HG03558 (cell line): Measurements from ENCODE around the gene ZNF524.
A peak's percentile ranks its signal among the peaks of the same experiment; 100 is the strongest.

ENCODE experiments used
- ATAC-seq: cut with Tn5 transposase; IDR thresholded peaks from one replicate; pipeline ENCODE4 v1.9.1; 2021; ENCODE audit warnings: moderate number of reproducible peaks; ENCODE audit not compliant: unreplicated experiment; ENCODE audit errors: extremely low read depth

The ZNF524 gene

DNA sequence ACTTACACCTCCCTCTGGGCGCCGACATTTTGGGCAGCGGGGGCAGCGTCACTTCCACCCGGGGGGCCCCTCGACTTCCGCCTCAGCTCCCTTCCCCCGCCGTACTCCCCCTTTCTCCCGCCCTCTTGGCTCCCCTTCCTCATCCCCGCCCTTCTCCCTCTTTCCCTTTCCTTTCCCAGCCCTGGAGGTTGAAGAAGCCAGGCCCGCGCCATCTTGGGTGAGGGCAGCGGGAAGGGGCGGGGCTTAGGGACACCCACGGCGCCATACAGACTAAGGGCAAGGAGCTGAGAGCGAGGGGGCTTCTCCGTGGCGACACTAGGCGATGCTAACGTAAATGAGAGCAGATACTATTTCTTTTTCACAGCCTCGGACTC, 633 bp upstream of the ZNF524 start, which contains the start of gene FIZ1:
Gene FIZ1, minus strand, starts transcription at position 50 of the 374 bp plus-strand sequence. CDS start 1,652 bp downstream, outside the sequence.
- peak; percentile 24 for ATAC-seq

DNA sequence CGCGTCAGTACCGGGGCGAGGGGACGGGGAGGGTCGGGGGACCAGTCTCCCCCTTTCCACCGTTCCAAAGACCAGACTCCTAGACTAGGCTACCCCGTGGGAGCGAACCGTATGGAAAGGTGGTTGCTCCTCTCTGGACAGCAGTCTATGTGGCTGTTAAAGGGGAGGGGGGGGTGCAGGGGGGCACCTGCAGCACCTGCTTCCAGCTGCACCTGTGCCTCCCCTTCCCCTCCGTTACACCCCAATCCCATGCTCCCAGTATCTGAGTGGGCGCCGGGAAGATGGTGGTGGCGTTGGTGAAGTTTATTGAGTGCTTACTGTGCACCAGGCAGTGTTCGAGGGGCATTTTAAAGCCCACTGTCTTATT, 557 bp downstream of the ZNF524 start:
- ATAC-seq: no peak

DNA sequence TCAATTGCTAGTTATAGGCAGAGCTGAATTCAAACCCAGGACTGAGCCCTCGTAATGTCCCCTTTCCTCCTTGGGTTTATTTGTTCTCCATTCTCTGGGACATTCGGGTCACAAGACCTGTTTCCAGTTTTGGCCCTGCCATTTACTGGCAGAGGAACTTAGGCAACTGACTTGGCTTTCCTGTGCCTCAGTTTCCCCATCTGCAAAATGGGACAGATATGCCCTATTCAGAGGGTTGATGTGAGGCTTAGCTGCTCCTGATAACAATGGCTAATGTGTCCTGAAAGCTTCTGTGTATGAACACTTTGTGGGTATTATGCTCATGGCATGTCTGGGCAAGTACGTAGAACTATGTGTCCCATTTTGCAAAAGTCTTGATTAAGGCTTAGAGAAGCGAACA, 996 bp downstream of the ZNF524 start:
- no peak for ATAC-seq

DNA sequence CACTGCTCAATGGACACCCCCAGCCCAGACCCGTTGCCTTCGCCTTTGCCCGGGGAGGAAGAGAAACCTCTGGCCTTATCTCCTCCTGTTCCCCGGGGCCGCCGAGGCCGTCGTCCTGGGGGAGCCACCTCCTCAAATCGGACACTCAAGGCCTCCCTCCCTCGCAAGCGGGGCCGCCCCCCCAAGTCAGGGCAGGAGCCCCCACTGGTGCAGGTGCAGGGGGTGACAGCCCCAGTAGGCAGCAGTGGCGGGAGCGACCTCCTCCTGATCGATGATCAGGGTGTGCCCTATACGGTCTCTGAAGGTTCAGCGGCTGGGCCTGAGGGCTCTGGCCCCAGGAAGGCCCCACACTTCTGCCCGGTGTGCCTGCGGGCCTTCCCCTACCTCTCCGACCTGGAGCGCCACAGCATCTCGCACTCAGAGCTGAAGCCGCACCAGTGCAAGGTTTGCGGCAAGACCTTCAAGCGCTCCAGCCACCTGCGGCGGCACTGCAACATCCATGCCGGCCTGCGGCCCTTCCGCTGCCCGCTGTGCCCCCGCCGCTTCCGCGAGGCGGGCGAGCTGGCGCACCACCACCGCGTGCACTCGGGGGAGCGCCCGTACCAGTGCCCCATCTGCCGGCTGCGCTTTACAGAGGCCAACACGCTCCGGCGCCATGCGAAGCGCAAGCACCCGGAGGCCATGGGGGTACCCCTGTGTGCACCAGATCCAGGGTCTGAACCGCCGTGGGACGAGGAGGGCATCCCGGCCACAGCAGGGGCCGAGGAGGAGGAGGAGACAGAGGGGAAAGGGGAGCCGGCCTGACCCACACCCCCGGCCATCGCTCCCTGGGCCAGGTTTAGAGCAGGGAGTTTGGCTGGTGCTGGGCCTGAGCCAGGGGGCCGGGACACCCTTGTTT, 2.3 kb downstream of the ZNF524 start:
- ATAC-seq: no peak

DNA sequence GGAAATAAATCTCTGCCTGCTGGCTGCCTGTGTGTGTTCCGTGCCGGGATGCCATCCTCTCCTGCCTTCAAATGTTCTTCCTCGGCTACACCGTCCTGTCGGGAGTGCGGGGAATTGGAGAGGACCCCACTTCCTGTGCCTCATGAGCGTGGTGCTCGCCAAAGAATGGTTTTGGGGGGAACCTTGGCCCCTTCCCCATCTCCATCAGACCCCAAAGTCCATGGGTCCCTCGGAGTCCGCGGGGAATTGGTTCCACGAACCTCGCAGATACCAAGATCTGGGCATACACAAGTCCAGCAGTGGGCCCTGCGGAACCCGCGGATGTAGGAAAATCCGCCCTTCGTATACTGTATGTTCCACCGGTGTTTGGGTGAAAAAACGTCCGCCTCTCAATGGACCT, 3.0 kb downstream of the ZNF524 start:
- no peak for ATAC-seq

DNA sequence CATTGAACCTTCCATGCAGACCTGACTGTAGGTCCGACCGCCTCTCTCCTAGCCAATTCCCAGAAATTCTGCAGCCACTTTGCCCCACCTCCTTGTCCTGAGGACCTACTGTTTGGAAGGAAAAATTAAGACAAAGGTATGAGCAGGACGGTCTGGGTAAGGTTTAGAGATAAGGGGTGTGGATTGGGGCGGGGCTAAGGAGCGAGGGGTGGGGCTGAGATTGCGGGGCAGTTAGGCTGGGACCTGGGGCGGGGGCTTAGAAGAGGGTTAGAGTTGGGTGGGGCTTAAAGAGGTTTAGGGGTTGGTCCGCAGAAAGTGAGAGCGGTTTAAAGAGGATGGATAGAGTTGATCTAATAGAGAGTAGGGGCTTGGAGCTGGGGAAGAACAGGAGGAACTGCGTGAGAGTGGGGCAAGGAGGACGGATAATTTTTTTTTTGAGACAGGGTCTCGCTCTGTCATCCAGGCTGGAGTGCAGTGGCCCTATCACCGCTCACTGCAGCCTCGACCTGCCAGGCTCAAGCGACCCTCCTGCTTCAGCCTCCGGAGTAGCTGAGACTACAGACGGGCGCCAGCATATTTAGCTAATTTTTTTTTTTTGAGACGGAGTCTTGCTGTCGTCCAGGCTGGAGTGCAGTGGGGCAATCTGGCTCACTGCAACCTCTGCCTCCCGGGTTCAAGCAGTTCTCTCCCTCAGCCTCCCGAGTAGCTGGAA, 3.6 kb downstream of the ZNF524 start:
- no peak for ATAC-seq

DNA sequence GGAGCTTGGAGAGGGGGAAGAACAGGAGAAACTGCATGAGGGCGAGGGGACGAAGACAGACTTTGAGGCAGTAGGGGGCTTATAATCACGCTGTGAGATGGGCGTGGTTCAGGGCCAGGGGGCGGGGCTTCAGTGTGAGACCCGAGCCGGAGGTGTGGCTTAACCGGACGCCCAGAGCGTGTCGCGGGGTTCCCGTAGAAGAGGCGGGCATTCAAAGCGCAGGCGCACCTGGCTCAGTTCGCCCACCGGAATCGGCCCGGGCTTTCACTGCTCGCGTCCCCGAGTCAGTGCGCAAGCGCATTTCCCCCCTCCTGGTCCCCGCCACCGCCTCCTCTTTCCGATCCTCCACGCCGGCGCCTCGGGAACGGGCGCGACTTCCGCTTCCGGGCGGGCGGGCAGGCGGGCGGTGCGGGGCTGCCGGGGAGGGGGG, 5.1 kb downstream of the ZNF524 start:
- ATAC-seq: peak; percentile 30

DNA sequence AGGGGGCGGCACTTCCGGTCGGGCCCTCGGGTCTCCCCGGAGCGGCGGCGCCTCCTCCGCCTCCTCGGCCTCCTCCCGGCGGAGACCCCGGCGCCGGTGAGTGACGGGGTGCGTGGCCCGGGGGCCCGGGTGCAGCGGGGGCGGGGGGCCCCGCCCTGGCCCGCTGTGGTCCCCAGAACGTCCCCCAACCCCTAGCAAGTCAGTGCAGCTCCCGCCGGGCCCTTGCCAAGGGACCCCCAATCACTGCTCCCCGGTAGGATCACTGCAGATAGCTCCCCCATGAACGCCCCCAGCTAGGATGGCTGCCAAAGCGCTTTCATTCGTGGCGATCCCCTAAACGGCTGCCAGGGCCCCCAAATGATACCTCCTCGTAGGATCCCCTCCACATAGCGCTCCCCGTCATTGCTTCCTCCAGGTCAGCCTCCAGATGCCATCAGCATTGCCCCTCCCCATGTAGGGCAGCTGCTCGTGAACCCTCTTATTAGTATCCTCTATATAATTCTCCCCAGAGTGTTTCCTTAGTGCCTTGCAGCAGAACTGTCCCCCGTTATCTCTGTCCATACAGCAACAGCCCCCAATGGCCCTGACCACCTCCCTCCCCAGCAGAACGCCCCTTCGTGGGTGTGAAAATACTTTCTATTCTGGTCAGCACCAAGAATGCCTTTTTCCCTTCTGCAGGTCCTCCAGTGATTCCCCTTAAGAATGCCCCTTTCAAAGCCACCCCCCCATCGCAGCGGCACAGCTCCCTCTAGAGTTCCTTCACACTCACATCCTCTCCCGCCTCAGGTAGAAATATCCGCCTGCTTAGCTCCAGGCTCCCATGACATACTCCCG, 5.8 kb downstream of the ZNF524 start, which contains the start of gene ZNF865:
Gene ZNF865, plus strand, starts transcription at position 11 of the 834 bp plus-strand sequence. CDS start 7,972 bp downstream, outside the sequence.
- no peak for ATAC-seq

DNA sequence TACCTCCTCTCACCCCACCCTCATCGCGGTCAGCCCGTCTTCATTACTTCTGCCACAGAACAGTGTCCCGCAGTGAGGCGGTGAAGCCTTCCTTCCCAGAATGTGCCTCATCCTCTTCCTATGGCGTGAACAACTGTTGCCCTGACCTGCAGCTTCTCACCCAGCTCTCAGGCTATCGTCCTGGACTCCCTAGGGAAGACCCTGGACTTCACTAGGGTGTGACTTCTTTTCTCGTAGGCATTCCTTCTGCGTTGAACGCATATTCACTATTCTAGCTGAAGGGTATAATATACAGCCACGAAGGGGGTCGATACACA, 6.3 kb downstream of the ZNF524 start:
- no peak for ATAC-seq

DNA sequence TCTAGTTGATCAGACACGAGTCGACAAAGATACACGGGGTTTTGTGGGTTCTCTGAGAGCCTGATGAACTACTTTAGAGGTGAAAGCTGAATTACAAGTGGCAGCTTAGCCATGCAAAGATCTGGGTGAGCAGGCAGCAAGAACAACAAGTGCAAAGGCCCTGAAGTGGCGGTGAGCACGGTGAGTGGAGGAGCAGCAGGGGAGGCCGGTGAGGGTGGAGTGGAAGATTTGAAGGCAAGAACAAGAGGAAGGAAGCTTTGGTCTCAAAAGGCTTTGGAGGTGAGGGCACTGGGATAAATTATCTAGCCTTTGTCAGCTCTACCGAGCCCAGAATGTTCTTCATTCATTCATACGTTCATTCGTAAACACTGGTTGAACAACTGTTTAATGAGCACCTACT, 6.7 kb downstream of the ZNF524 start:
- no peak for ATAC-seq

DNA sequence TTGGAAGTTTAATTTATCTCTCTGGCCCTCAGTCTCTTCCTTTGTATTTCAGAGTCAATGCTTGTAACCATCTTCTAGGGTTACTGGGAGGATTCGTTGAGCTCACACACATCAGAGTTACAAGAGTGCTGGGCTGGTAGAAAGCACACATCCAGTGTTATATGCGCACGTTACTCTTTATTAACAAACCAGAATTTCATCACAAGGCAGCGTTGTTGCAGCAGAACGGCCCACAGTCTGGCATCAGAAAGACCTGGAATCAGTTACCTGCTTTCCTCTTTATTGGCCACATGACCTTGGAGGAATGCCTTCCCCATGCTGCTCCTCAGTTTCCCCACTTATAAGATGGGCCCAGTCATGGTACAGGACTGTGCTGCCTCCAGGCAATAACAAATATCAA, 9.2 kb downstream of the ZNF524 start:
- no peak for ATAC-seq

DNA sequence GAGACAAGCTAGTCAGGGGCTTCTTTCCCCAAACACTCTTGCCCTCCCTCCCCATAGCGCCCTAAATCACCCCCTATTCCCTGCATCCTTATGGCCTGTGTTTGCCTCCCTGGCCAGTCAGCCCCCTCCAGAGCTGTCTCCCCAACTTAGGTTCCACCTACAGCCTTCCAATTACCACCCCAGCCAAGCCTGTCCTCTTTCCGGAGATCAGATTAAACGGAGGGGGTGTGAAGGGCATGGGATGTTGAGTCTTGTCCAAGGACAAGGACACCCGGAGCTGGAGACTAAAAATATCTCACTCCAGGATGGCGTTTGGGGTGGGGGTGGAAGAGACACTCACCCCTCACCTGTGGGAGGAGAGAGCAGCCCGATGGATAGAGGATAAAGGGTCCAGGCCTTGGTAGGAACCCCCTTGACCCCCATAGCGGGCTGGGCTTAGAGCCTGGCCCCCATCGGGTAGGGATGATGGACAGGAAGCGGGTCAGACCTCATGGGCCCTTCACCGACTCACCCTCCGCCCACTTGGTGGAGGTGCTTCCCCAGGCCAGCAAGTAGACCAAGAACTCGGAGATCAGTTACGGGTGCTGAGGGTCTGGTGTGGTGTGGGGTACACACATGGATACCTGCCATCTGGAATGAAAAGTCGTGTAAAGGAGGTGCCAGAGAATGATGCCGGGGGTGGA, 11.4 kb downstream of the ZNF524 start:
- no peak for ATAC-seq

DNA sequence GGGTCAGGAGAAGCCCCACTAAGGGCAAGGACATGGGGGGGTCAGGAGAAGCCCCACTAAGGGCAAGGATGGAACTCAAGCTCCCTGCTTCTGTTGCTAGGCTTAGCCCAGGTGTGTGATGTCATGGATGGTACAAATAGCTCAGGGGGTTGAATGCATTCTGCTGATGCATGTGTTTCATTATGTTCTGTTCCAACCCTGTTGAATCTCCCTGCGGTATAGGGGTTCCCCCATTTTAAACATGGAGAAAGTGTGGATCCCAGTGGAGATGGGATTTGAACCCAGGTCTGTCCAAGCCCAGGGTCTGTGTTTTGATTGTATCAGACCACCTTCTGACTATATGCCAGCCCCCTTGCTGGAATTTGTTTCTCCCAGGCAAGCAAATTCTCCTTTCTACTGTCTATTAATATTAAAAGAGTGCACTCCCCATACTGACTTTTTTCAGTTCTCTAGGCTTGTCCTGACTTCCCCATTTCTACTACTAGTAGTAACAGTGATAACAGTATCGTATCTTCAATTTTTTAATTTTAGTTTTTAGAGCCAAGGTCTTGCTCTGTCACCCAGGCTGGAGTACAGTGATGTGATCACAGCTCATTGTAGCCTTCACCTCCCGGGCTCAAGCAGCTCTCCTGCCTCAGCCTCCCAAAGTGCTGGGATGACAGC, 12.0 kb downstream of the ZNF524 start:
- ATAC-seq: no peak

DNA sequence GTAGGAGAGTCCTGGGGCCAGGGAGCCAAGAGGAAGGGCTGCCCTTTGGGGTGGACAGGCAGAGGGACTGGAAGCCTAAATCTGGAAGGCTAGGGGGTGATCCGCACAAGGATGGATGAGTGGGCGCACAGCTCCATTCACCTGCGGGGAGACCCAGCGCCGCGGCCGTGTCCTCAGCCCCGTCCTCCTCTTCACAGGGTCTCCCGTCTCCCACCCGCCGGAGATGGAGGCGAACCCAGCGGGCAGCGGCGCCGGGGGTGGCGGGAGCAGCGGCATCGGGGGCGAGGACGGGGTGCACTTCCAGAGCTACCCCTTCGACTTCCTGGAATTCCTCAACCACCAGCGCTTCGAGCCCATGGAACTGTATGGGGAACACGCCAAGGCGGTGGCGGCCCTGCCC, 13.3 kb downstream of the ZNF524 start:
- no peak for ATAC-seq

DNA sequence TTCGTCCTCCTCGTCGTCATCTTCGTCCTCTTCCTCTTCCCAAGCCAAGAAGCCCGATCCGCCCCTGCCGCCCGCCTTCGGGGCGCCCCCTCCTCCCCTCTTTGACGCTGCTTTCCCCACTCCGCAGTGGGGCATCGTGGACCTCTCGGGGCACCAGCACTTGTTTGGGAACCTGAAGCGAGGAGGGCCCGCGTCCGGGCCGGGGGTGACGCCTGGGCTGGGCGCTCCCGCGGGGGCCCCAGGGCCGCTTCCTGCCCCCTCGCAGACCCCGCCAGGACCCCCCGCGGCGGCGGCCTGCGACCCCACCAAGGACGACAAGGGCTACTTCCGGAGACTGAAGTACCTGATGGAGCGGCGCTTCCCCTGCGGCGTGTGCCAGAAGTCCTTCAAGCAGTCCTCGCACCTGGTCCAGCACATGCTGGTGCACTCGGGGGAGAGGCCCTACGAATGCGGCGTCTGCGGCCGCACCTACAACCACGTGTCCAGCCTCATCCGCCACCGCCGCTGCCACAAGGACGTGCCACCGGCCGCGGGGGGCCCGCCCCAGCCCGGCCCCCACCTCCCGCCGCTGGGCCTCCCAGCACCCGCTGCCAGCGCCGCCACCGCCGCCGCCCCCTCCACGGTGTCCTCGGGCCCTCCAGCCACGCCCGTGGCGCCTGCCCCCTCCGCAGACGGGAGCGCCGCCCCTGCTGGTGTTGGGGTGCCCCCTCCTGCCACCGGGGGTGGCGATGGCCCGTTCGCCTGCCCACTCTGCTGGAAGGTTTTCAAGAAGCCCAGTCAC, 14.0 kb downstream of the ZNF524 start:
- ATAC-seq: no peak

DNA sequence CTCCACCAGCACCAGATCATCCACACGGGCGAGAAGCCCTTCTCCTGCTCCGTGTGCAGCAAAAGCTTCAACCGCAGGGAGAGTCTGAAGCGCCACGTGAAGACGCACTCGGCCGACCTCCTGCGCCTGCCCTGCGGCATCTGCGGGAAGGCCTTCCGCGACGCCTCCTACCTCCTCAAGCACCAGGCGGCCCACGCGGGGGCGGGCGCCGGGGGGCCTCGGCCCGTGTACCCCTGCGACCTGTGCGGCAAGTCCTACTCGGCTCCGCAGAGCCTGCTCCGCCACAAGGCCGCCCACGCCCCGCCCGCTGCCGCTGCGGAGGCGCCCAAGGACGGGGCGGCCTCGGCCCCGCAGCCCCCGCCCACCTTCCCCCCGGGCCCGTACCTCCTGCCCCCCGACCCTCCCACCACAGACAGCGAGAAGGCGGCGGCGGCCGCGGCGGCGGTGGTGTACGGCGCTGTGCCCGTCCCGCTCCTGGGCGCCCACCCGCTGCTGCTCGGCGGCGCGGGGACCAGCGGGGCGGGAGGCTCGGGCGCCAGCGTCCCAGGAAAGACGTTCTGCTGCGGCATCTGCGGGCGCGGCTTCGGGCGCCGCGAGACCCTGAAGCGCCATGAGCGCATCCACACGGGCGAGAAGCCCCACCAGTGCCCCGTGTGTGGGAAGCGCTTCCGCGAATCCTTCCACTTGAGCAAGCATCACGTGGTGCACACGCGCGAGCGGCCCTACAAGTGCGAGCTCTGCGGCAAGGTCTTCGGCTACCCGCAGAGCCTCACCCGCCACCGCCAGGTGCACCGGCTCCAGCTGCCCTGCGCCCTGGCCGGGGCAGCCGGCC, 14.8 kb downstream of the ZNF524 start:
- ATAC-seq: no peak

DNA sequence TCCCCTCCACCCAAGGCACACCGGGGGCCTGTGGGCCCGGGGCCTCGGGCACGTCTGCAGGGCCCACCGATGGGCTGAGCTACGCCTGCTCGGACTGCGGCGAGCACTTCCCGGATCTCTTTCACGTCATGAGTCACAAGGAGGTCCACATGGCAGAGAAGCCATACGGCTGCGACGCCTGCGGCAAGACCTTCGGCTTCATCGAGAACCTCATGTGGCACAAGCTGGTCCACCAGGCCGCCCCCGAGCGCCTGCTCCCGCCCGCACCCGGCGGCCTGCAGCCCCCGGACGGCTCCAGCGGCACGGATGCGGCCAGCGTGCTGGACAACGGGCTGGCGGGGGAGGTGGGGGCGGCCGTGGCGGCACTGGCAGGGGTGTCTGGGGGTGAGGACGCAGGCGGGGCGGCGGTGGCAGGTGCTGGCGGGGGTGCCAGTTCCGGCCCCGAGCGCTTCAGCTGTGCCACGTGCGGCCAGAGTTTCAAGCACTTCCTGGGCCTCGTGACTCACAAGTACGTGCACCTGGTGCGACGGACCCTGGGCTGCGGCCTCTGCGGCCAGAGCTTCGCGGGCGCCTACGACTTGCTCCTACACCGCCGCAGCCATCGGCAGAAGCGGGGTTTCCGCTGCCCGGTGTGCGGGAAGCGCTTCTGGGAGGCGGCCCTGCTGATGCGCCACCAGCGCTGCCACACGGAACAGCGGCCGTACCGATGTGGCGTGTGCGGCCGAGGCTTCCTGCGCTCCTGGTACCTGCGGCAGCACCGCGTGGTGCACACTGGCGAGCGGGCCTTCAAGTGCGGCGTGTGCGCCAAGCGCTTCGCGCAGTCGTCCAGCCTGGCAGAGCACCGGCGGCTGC, 15.7 kb downstream of the ZNF524 start:
- ATAC-seq: no peak
